ENCODE measurements around the gene NDOR1.

- no peak for TF ChIP-seq RXRA (IDR thresholded peaks at IDR 0.05; ENCODE audit: insufficient read depth, low read depth, low read length)
- no peak for TF ChIP-seq CREB1 (IDR thresholded peaks at IDR 0.05)
- no peak for TF ChIP-seq EP300 (IDR thresholded peaks at IDR 0.05; ENCODE audit: borderline replicate concordance in 1 of 2, low read depth in 2 of 2, low read length in 2 of 2)
- TF ChIP-seq CBX5 (IDR thresholded peaks at IDR 0.05; ENCODE audit: low read depth, low read length): no peak
- no peak for TF ChIP-seq TEAD4 (IDR thresholded peaks at IDR 0.05; ENCODE audit: low read depth, low read length)
- TF ChIP-seq, protein P1, sequence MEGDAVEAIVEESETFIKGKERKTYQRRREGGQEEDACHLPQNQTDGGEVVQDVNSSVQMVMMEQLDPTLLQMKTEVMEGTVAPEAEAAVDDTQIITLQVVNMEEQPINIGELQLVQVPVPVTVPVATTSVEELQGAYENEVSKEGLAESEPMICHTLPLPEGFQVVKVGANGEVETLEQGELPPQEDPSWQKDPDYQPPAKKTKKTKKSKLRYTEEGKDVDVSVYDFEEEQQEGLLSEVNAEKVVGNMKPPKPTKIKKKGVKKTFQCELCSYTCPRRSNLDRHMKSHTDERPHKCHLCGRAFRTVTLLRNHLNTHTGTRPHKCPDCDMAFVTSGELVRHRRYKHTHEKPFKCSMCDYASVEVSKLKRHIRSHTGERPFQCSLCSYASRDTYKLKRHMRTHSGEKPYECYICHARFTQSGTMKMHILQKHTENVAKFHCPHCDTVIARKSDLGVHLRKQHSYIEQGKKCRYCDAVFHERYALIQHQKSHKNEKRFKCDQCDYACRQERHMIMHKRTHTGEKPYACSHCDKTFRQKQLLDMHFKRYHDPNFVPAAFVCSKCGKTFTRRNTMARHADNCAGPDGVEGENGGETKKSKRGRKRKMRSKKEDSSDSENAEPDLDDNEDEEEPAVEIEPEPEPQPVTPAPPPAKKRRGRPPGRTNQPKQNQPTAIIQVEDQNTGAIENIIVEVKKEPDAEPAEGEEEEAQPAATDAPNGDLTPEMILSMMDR (IDR thresholded peaks at IDR 0.05; ENCODE audit: control extremely low read depth in 1 of 3, insufficient read depth in 1 of 3, low read depth in 1 of 3, low read length in 3 of 3): no peak
- TF ChIP-seq JUND (IDR thresholded peaks at IDR 0.05; ENCODE audit: low read length): no peak
- TF ChIP-seq CEBPB (IDR thresholded peaks at IDR 0.05; ENCODE audit: low read depth, low read length): no peak
- TF ChIP-seq HDAC6 (IDR thresholded peaks at IDR 0.05; ENCODE audit: low read depth, low read length): no peak
- TF ChIP-seq POLR2A (IDR thresholded peaks at IDR 0.05; ENCODE audit: control extremely low read depth in 1 of 2, low read depth in 2 of 2, low read length in 2 of 2): no peak
- no peak for TF ChIP-seq EZH2 (IDR thresholded peaks at IDR 0.05; ENCODE audit: low read depth, low read length, severe bottlenecking)
- TF ChIP-seq GTF2F1 (IDR thresholded peaks at IDR 0.05; ENCODE audit: borderline replicate concordance, low read depth, low read length): no peak
- no peak for TF ChIP-seq NANOG (IDR thresholded peaks at IDR 0.05; ENCODE audit: insufficient read depth, low read depth, low read length, poor library complexity, severe bottlenecking)
These were observed 20.3 kb downstream of the NDOR1 start for GRCh38 chr9:137225699-137226331.

All from H1 (cell line).